GM21515 (cell line): ENCODE measurements around the gene VPS26B.
"Not testable (repeated sequence)": the region's sequence is repeated elsewhere in the genome, so short reads cannot be mapped to it uniquely, and the experiment has no call there.

Source experiments
- ATAC-seq: cut with Tn5 transposase; IDR thresholded peaks from one replicate; pipeline ENCODE4 v1.9.1; 2021; ENCODE audit not compliant: unreplicated experiment

VPS26B gene

GRCh38 chr11:134223836-134224709, at the start of gene VPS26B, which contains the start of gene NCAPD3:
VPS26B (plus strand) TSS chr11:134224671; CDS start chr11:134225123, 452 bp downstream.
NCAPD3 (minus strand) TSS chr11:134223967; CDS start chr11:134223926, 41 bp downstream.
- peak; percentile 80 for ATAC-seq

- ATAC-seq: no peak
Observed at GRCh38 chr11:134176284-134176683, 48.2 kb upstream of the VPS26B start.

- ATAC-seq: no peak
Observed at GRCh38 chr11:134178032-134178674, 46.3 kb upstream of the VPS26B start.

GRCh38 chr11:134181707-134182106, 42.8 kb upstream of the VPS26B start:
- ATAC-seq: no peak

GRCh38 chr11:134188092-134188491, 36.4 kb upstream of the VPS26B start:
- not testable (repeated sequence) for ATAC-seq

- no peak for ATAC-seq
Observed at GRCh38 chr11:134196756-134197155, 27.7 kb upstream of the VPS26B start.

- ATAC-seq: no peak
Observed at GRCh38 chr11:134199531-134199930, 24.9 kb upstream of the VPS26B start.

- ATAC-seq: no peak
Observed at GRCh38 chr11:134200688-134201087, 23.8 kb upstream of the VPS26B start.

- no peak for ATAC-seq
Observed at GRCh38 chr11:134202661-134203060, 21.8 kb upstream of the VPS26B start.

GRCh38 chr11:134205729-134206128, 18.7 kb upstream of the VPS26B start:
- ATAC-seq: no peak

- no peak for ATAC-seq
Observed at GRCh38 chr11:134206185-134206584, 18.3 kb upstream of the VPS26B start.

GRCh38 chr11:134207538-134208239, 16.8 kb upstream of the VPS26B start:
- no peak for ATAC-seq

GRCh38 chr11:134215836-134216235, 8.6 kb upstream of the VPS26B start:
- ATAC-seq: no peak

GRCh38 chr11:134216816-134217215, 7.7 kb upstream of the VPS26B start:
- no peak for ATAC-seq

GRCh38 chr11:134223121-134223520, 1.4 kb upstream of the VPS26B start:
- ATAC-seq: no peak

- ATAC-seq: peak; percentile 20
Observed at GRCh38 chr11:134224710-134225664, 516 bp downstream of the VPS26B start.

GRCh38 chr11:134226806-134227325, 2.4 kb downstream of the VPS26B start:
- ATAC-seq: no peak

- ATAC-seq: peak; percentile 45
Observed at GRCh38 chr11:134228625-134229024, 4.2 kb downstream of the VPS26B start.

- no peak for ATAC-seq
Observed at GRCh38 chr11:134229126-134229790, 4.8 kb downstream of the VPS26B start.

GRCh38 chr11:134230339-134230738, 5.9 kb downstream of the VPS26B start:
- ATAC-seq: no peak
